ENCODE results near the gene NOL4L. TPM values are rescaled to one million over a fixed set of nuclear protein-coding genes. Genes with fewer than 3 reads are reported as not detected.
A peak's percentile ranks its signal among the peaks of the same experiment; 100 is the strongest.

The NOL4L gene
- total RNA-seq, 1 experiment from 2014 or later, result 6.1 TPM

DNA sequence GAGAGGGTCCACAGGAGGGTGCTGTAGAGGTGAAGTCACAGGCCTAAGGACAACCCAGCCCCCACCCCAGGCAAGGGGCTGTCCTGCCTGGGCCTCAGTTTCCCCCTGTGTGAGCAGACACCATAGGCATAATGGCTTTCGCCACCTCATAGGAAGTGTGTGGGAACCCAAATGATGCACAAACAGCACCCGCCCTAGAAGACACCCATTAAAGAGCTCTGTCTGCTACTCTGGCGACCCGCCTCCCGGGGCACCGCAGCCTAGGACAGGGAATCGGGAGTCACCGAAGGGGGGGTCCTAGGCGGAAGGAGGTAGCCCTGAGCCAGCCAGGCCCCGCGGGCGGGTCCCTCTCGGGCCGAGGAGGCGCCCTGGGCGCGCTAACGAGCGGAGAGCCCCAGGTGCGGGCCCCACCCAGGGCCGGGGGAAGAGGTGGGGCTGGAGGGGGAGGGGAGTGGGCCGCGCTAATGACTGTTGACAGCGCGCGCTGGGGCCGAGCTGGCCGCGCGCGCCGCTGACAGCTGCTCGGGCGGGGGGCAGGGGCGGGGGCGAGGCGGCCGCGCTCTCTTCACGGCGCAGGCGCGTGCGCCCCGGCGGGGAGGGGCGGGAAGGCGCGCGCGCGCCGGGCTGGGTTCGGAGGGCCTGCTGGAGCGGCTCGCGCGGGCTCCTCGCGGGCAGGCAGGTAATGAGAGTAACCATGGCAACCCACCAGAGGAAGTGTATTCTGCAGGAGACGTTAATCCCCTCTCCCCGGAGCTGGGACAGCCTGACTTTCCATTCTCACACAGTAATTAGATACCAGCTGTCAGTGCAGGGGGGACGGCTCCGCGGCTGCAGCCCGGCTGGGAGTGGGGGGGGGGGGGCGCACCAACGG, 48.9 kb downstream of the NOL4L start:
- DNase-seq (ENCODE audit: low spot score), result peak; percentile 86
- in situ Hi-C loops (cut with HindIII; ENCODE audit: low sequenced_read_pairs), result no loop called here

DNA sequence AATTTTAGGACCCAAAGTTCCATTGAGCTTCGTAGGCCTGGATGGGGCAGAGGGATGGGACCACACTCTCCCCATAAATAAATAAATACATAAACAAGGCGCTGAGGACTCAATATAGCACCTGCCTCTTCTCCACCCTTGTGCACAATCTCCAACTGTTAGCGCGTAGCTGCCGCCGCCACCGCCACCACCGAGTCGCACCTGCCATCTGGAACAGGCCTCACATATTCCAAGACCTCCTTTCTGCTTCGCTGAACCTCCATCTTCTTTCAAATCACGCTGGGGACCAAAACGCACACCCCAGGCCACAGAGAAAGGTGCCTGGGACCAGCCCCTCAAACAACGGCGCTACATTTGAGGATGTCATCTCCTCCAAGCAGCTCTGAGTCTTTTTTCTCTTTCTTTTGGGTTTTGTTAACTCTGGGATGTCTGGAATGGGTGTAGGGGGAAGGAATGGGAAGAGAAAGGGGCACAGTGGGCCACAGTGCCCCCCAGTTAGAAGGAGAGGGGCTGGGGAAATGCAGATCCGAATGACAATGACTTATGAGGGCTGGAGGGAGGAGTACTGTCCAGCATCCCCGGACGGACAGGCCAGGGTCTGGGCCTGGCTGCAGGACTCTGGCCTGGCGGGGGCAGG, 49.7 kb downstream of the NOL4L start:
- in situ Hi-C loops (cut with HindIII; ENCODE audit: low sequenced_read_pairs), result no loop called here
- peak; percentile 84 for DNase-seq (ENCODE audit: low spot score)

DNA sequence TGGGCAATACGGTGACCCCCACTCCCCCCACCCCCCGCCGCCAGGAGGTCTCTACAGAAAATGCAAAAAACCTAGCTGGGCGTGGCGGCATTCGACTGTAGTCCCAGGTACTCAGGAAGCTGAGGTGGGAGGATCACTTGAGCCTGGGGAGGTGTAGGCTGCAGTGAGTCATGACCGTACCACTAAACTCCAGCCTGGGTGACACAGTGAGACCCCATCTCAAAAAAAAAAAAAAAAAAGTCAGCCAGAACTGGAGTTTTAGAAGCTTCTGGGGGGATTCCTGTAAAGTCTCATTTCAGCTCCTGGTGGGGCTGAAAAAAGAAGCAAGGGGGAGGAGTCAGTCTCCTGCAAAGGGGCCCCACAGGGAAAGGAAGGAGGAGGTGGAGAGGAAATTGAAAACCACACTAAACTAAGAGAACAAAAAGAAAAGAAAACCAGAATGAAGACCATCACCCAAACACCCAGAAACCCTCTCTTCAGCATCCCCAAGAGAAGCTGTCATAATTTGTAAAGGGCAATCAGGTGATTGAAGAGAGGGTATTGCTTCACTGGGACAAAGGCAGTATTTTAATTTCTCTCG, 50.4 kb downstream of the NOL4L start:
- in situ Hi-C loops (cut with HindIII; ENCODE audit: low sequenced_read_pairs), result no loop called here
- no peak for DNase-seq (ENCODE audit: low spot score)

DNA sequence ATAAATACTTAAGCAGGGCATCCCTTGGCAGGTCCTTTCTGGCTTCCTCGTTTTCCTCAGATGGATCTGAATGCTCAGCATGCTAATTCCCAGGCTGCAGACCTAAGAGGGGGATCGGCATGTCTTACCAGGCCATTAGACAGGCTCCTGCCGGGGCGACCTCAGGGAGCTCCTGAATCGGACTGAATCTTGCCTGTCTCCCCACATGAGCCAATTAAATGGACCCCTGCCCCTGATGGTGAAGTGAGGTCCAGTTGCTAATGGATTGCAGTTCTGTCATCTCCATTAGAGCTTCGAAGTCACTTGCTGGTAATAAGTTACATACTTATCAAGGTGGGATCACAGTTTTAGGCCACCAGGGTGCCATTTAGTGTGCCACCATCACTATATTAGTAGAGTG, 51.4 kb downstream of the NOL4L start:
- no peak for DNase-seq (ENCODE audit: low spot score)
- in situ Hi-C loops (cut with HindIII; ENCODE audit: low sequenced_read_pairs), result no loop called here

DNA sequence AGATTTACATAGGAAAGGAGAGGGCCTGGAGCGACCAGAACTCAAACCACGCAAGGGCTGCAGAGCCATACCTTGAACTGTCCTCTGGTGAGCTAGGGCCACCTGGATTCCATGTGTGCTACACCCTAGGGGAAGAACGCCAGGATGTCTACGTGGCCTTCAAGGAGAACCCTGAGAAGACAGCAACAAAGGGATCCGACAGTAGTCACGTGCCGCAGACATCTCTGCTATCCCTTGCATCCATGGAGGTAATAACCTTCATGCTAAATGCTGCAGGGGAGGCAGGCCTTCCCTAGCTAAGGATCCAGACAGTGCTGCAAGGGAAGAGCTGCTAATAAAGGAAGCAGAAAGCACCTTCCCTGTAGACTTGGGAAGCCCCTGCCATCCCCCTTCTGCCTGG, 52.9 kb downstream of the NOL4L start:
- no peak for DNase-seq (ENCODE audit: low spot score)
- in situ Hi-C loops (cut with HindIII; ENCODE audit: low sequenced_read_pairs), result no loop called here

DNA sequence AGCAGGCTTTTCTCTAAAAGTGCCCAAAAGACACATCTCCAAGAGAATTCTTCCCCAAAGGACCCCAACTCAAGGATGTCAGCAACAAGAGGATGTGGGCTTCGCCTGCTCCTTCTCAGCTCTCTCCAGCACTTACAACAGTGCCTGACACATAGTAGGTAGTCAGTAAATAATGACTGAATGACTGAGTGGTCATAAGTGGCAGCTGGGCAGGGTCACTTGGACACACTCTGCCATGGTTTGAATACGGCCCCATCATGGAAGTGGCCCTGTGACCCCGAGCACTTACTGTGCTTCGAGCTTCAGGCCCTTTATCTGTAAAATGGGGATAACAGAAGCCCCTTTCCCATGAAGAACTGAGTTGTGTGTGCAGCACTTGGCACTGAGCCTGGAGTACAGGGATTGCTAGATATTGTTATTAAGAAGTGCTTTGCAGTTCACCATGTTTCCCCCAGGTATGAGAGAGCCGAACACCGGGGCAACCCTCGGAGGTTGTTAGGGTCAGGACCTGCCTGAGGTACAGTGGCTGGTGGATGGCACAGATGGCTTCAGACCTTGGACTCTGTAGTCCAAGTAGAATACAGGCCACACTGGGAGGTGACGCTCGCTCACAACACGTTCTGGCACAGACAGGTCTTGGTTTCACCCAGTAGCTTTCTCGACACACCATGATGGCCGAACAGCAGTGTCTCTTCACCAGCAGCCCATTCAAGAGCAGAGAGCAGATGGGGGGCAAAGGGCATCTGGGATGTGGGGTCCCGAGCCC, 56.0 kb downstream of the NOL4L start:
- DNase-seq (ENCODE audit: low spot score), result no peak
- in situ Hi-C loops (cut with HindIII; ENCODE audit: low sequenced_read_pairs), result no loop called here

DNA sequence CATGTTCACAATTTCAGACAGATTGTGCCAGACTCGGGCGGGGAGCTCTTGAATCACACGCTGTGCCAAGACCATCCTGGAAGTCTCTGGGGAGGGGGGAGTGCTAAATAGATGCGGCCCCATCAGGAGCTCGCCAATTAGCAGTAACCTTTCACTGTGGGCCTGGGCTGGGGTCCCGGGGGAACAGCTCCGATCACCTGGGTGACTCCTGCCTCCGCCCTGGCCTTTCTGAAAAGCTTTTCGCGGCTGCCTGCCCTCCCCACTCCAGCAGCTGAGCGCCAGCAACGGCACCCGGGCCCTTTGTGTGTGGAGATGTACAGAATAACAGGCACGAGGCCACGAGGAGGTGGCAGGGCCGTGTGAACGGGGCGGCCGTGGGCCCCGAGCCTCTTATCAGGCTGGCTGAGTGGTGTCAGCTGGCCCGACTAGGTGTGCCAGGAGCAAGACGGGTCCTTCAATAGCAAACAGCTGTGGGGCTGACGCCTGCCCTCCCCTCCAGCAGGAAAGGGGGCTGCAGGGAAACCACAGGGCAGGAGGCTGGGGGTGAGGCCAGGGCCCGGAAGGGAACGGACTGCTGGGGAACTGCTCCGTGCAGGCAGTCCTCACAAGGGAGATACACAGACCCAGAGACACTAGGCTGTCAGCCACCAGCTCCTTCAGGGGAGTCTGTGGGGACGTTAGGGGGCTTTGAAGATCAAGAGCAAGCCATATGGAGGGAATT, 56.8 kb downstream of the NOL4L start:
- in situ Hi-C loops (cut with HindIII; ENCODE audit: low sequenced_read_pairs), result no loop called here
- DNase-seq (ENCODE audit: low spot score), result no peak

DNA sequence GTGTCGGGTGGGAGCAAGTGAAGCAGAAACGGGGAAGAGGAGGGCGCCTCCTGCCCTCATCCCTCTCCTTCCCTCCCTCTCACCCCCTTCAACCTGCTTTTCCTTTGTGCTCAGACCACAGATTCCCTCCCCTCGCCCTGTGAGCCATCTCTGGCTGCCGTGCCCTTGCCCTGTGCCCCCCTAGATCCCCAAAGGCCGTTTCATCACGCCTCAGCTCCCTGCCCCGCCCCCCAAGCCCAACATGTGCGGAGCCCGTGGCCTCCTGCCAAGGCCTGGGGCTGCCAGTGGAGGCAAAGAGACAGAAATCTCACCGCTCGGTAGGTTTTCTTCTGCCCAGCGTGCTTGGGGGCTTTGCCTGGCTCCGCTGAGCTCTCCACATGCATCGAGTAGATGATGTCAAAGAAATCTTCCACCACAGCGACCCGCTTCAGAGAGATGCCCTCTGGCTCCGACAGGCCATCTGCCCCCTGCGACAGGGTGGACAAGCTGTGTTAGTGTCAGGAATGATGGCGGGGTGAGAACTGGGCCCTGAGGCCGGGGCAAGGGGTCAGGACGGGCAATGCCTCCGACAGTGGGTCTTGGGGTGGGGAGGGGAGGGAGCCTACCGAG, 57.6 kb downstream of the NOL4L start:
- in situ Hi-C loops (cut with HindIII; ENCODE audit: low sequenced_read_pairs), result no loop called here
- no peak for DNase-seq (ENCODE audit: low spot score)

DNA sequence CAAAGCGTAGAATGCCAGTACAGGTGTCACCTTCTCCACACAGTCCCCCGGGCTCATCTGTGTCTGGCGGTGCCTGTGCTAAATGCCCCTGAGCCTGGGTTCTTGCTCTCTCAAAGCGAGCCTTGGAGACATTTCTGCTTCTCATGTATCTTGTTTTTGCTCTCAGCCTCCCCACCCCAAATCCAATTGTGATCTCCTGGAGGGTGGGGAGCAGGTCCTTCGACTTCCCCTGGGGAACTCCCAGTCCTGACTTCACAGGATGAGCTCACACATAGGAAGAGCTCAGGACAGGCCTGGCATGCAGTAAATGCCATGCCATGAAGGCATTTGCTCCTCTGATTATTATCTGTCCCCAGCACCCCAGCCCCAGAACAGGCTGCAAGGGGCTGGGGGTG, 58.1 kb downstream of the NOL4L start:
- no peak for DNase-seq (ENCODE audit: low spot score)
- in situ Hi-C loops (cut with HindIII; ENCODE audit: low sequenced_read_pairs), result no loop called here

DNA sequence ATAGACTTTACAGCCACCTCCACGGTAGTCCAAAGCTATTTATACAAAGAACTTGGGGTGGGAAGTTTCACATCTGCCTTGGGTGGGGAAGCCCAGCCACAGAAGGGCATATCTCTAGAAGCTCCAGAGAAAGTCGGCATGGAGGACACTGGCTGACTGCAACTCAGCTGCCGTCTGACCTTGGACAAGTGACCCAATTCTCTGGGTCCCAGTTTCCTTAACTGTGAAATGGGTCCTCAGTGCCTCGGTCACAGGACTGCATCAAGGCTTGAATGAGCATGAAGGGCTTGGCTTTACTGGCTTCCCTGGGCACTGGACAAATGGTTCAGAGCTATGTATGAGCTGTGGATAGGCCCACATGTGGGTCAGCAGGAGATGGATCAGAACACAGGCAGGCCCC, 58.6 kb downstream of the NOL4L start:
- no peak for DNase-seq (ENCODE audit: low spot score)
- in situ Hi-C loops (cut with HindIII; ENCODE audit: low sequenced_read_pairs), result no loop called here

DNA sequence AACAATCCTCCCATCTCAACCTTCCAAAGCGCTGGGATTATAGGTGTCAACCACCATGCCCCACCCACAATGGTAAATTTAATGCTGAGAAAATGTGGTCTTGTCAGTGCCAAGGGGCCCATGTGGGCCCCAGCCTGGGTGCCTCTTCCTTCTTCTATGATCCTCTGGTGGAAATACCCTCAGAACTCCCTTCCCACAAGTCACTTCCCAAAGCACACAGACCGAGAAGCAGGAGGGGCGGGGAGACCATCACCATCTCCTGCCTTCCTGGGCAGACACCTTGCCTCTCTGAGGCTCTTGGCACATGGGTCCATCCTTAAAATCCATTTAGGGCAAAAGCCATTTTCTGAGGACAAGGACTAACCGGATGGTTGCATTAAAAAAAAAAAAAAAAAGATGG, 59.0 kb downstream of the NOL4L start:
- in situ Hi-C loops (cut with HindIII; ENCODE audit: low sequenced_read_pairs), result no loop called here
- DNase-seq (ENCODE audit: low spot score), result no peak

DNA sequence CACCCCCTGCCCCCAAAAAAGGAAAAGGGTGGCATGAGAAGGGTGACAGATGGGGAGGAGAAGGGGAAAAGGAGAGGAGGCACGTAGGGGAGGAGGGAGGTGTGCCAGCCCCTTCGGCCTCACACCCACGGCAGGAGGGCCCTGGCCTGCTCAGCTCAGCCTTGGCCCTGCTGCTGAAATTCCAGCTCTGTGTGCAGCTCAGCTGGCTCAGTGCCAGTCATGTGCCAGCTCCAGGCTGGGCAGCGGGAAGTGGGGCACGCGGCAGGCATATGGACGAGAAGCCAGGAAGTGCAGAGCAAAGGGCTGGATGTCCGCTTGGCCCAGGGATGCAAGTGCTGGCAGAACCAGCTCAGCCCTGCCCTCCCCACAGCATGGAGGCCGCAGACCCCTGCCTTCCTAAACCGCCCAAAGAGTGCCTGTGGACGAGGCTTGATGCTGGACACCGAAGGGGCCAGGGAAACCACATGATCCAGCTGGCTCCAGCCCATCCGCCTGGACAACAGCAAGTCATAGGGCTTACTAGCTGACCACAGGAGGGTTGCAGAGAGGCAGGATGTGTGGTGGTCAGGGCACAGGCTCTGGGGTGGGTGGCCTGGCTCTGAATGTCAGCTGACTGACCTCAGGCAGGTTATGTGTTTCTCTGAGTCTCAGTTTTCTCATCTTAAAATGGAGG, 60.2 kb downstream of the NOL4L start:
- peak; percentile 95 for DNase-seq (ENCODE audit: low spot score)
- in situ Hi-C loops (cut with HindIII; ENCODE audit: low sequenced_read_pairs), result no loop called here

DNA sequence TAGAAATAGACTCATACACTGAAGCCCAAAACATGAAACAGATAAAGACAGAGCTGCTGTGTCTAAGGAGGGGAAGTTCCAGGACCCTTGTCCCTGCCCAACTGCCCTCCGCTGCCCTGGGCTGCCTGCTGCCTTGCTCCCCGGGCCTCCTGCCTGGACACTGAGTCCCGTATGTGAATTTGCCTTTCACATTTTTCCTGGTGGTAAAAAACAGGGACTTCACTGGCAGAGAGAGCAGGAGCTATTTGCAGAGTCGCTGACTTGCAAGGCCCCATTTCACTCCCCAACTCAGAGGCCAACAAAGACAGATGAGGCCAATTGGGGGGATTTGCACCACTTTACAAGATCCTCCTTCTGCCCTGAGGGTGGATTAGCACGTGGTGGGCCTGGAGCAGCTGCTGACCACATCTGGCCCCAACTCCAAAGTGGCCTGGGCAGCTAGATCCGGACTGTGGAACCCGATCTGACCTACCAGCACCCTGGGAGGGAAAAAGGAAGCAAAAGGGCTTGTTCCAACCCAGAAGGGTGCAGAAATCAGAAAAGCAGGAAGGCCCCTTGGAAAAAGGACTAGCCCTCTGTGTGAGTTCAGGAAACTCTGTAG, 61.4 kb downstream of the NOL4L start:
- in situ Hi-C loops (cut with HindIII; ENCODE audit: low sequenced_read_pairs), result no loop called here
- DNase-seq (ENCODE audit: low spot score), result no peak

DNA sequence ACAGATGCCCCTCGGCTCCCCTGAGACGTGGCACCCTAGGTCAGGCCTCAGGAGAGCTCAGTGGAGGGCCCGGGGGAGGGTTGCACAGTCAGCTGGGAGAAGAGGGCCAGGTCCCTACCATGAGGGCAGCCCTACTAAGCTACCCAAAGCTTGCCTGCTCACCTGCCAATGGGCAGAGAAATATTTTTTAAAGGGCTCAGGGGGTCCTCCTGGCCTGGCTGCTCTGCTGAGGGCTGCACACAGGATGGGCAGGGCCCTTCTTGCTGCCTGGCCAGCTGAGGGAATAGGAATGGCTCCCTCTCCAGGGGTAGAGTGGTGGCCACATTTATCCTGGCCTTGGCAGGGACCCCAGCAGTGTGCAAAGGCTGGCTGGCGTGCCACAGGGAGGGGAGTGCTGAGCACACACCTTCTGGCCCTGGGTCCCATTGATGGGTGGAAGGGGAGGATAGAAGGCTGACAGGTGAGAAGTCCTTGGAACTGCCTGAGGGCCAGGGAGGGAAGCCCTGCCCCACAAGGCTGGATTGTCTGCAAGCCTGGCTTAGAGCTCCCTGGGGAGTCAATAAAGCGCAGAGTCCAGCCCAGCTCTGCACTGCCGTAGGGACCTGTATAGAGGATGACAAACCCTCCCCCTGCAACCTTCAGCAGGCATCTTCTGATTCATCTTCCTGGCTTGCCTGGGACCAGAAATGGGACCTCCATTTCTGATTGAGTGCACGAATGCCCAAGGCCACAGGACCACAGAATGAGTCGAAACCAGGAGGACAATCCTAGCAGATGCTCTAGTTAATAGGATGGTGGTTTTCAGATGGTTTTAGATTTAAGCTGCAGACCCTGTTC, 62.1 kb downstream of the NOL4L start:
- no peak for DNase-seq (ENCODE audit: low spot score)
- in situ Hi-C loops (cut with HindIII; ENCODE audit: low sequenced_read_pairs), result no loop called here

DNA sequence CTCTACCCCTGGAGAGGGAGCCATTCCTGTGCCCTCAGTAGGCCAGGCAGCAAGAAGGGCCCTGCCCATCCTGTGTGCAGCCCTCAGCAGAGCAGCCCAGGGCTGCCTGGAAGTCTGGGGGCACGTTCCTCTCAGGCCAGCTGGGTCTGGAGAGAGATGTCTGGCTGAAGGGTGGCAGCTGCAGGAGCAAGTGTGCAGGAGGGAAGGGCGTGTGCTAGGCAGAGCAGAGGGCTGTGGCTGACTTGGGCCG, 62.7 kb downstream of the NOL4L start:
- no peak for DNase-seq (ENCODE audit: low spot score)
- in situ Hi-C loops (cut with HindIII; ENCODE audit: low sequenced_read_pairs), result no loop called here

DNA sequence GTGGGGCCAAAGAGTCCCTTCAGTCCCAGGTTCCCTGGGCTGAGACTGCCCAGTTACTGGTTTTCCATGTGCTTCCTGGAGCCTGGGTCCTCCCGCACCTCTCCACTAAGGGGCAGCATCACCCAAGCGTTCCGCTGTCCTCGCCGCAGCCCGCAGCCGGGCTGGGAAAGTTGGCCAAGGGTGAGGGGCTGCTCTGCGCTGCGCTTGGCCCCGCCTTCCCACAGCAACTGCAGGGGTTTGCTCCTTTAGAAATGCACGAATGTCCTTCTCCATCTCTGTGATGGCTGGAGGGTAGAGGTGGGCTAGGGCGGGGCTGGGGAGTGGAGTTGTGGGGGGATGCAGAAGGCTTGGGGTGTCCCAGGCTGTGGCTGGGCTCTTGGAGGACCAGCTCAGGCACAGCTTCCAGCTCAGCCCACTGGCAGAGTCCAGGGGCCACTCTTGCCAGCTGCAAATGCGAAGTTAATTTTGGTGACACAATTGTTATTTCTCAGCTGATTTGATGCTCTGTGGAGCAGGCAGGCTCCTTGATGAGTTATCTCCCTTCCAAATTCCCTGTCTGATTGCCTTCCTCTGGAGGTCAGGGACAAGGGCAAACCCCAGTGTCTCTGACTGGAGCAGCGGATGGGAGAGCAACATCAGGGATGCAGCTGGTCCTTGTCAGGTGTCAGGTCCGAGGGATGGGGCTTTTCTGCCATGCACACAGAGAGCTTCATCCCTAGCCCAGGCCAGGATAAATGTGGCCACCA, 63.2 kb downstream of the NOL4L start:
- in situ Hi-C loops (cut with HindIII; ENCODE audit: low sequenced_read_pairs), result no loop called here
- peak; percentile 80 for DNase-seq (ENCODE audit: low spot score)

DNA sequence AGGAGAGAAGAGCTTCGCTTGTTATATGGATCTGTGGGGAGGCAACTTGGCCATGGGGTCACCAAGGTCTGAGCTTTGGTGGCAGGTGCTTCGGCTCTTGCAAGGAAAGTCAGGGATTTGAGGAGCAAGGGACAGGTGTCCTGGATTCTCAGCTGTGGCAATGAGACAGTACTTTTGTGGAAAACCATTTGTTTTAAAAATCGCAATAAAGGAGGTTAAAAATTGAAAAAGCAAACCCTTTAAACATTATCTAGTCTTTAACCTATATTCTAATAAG, 64.3 kb downstream of the NOL4L start:
- in situ Hi-C loops (cut with HindIII; ENCODE audit: low sequenced_read_pairs), result no loop called here
- no peak for DNase-seq (ENCODE audit: low spot score)

All from G401 (cell line).